Bronchial smooth muscle cell (primary cell): ENCODE results near the gene GANC. TPM values are rescaled to one million over a fixed set of nuclear protein-coding genes. Genes with fewer than 3 reads are reported as not detected.

ENCODE experiments used
- total RNA-seq: library from RNA; depleted of rRNA; stranded (reverse); fragments of >200 nt; gene quantifications from 2 replicates; pipeline ENCODE4 v1.2.1, GENCODE V29; 2014

The GANC gene
- 13.7 and 14.8 TPM in 2 replicates for total RNA-seq

GRCh38 chr15:42272939-42273899 lies at the start of gene GANC, which contains the start of gene TMEM87A:
GANC (plus strand) TSS chr15:42273201; CDS start chr15:42274482, 1,281 bp downstream.
TMEM87A (minus strand) TSS chr15:42273433; CDS start chr15:42273398, 35 bp downstream.

GRCh38 chr15:42359249-42359648 lies 86.2 kb downstream of the GANC start, which contains the start of gene CAPN3:
CAPN3 (plus strand) TSS chr15:42359501; CDS start chr15:42359806, 305 bp downstream.

Other genes starting within 250 kb of the GANC start
- not detected in 2 replicates for gene PLA2G4D, start 178.6 kb upstream of the GANC start, total RNA-seq
- under 0.01 TPM in 1 of 2 replicates, not detected in the other for gene PLA2G4F, start 116.6 kb upstream of the GANC start, total RNA-seq
- gene VPS39, start 64.9 kb upstream of the GANC start, total RNA-seq = 42.8 and 43.8 TPM in 2 replicates
- 35.9 and 40.4 TPM in 2 replicates for gene TMEM87A, start 232 bp downstream of the GANC start, total RNA-seq
- gene CAPN3, start 86.3 kb downstream of the GANC start, total RNA-seq = 1.7 and 3.2 TPM in 2 replicates
- 107 and 127 TPM in 2 replicates for gene ZNF106, start 217.9 kb downstream of the GANC start, total RNA-seq
- gene SNAP23, start 222.4 kb downstream of the GANC start, total RNA-seq = 61.5 and 71.6 TPM in 2 replicates